Measurements from ENCODE around the gene MC2R. TPM values are rescaled to one million over a fixed set of nuclear protein-coding genes. Genes with fewer than 3 reads are reported as not detected.
"Not testable (repeated sequence)": the region's sequence is repeated elsewhere in the genome, so short reads cannot be mapped to it uniquely, and the experiment has no call there.

MC2R gene
- total and polyA plus RNA-seq, 2 donors from 2014 or later = not detected

GRCh38 chr18:13868501-13869271 is 46.6 kb downstream of the MC2R start:
- Histone ChIP-seq H3K9ac (ENCODE audit: low read length in 3 of 3) (no peak overlapping the region), H3K9me3 (ENCODE audit: control insufficient read depth in 2 of 3, insufficient read depth in 1 of 3, low read length in 3 of 3) (no peaks in the 10 kb centered on the region), H3K27me3 (ENCODE audit: control insufficient read depth, insufficient read depth, low read length) (no peaks in the 10 kb centered on the region), H3K4me1 (ENCODE audit: control insufficient read depth in 2 of 3, insufficient read depth in 2 of 3, low read depth in 1 of 3, low read length in 3 of 3) (no peaks in the 10 kb centered on the region), H3K36me3 (ENCODE audit: control insufficient read depth in 2 of 3, insufficient read depth in 3 of 3, low read length in 3 of 3) (no peaks in the 10 kb centered on the region), H3K4me3 (ENCODE audit: low read length in 3 of 3) (no peak overlapping the region), H3K27ac (ENCODE audit: low read depth in 2 of 2, low read length in 2 of 2) (no peak overlapping the region)
- DNase-seq (peak in 2 of 5 donors; percentile 21 to 24), FAIRE-seq (no peak)
- intact Hi-C loops (cut with DNase I) = no loop called here
- no peak for TF ChIP-seq CTCF (IDR thresholded peaks at IDR 0.05; ENCODE audit: borderline replicate concordance, extremely low read depth, insufficient read depth)

- H3K27me3 ChIP-seq (ENCODE audit: control insufficient read depth, insufficient read depth, low read length); H3K9ac ChIP-seq (ENCODE audit: low read length in 3 of 3); H3K27ac ChIP-seq (ENCODE audit: low read depth in 2 of 2, low read length in 2 of 2); H3K4me3 ChIP-seq (ENCODE audit: low read length in 3 of 3); H3K36me3 ChIP-seq (ENCODE audit: control insufficient read depth in 2 of 3, insufficient read depth in 3 of 3, low read length in 3 of 3); H3K4me1 ChIP-seq (ENCODE audit: control insufficient read depth in 2 of 3, insufficient read depth in 2 of 3, low read depth in 1 of 3, low read length in 3 of 3); intact Hi-C loops (cut with DNase I); FAIRE-seq; H3K9me3 ChIP-seq (ENCODE audit: control insufficient read depth in 2 of 3, insufficient read depth in 1 of 3, low read length in 3 of 3): not testable (repeated sequence)
- DNase-seq = peak in 1 of 5 donors; percentile 24
Measured at GRCh38 chr18:13862898-13863297, 52.4 kb downstream of the MC2R start.

- Histone ChIP-seq H3K27ac (ENCODE audit: low read depth in 2 of 2, low read length in 2 of 2) (no peak overlapping the region), H3K36me3 (ENCODE audit: control insufficient read depth in 2 of 3, insufficient read depth in 3 of 3, low read length in 3 of 3) (no peaks in the 10 kb centered on the region), H3K27me3 (ENCODE audit: control insufficient read depth, insufficient read depth, low read length) (no peaks in the 10 kb centered on the region), H3K9me3 (ENCODE audit: control insufficient read depth in 2 of 3, insufficient read depth in 1 of 3, low read length in 3 of 3) (peaks cover 0 to 10% (median 5%) of the 10 kb centered on the region in 3 donors), H3K4me1 (ENCODE audit: control insufficient read depth in 2 of 3, insufficient read depth in 2 of 3, low read depth in 1 of 3, low read length in 3 of 3) (no peaks in the 10 kb centered on the region), H3K9ac (ENCODE audit: low read length in 3 of 3) (no peak overlapping the region), H3K4me3 (ENCODE audit: low read length in 3 of 3) (no peak overlapping the region)
- intact Hi-C loops (cut with DNase I) = no loop called here
- FAIRE-seq (no peak), DNase-seq (no peak)
- TF ChIP-seq CTCF (IDR thresholded peaks at IDR 0.05; ENCODE audit: borderline replicate concordance, extremely low read depth, insufficient read depth) = no peak
Measured at GRCh38 chr18:13849791-13850190, 65.5 kb downstream of the MC2R start.

- intact Hi-C loops (cut with DNase I) = no loop called here
- Histone ChIP-seq H3K36me3 (ENCODE audit: control insufficient read depth in 2 of 3, insufficient read depth in 3 of 3, low read length in 3 of 3) (no peaks in the 10 kb centered on the region), H3K27me3 (ENCODE audit: control insufficient read depth, insufficient read depth, low read length) (no peaks in the 10 kb centered on the region), H3K9me3 (ENCODE audit: control insufficient read depth in 2 of 3, insufficient read depth in 1 of 3, low read length in 3 of 3) (no peaks in the 10 kb centered on the region), H3K27ac (ENCODE audit: low read depth in 2 of 2, low read length in 2 of 2) (no peak overlapping the region), H3K9ac (ENCODE audit: low read length in 3 of 3) (no peak overlapping the region), H3K4me3 (ENCODE audit: low read length in 3 of 3) (no peak overlapping the region), H3K4me1 (ENCODE audit: control insufficient read depth in 2 of 3, insufficient read depth in 2 of 3, low read depth in 1 of 3, low read length in 3 of 3) (no peaks in the 10 kb centered on the region)
- no peak for FAIRE-seq
- no peak for TF ChIP-seq CTCF (IDR thresholded peaks at IDR 0.05; ENCODE audit: borderline replicate concordance, extremely low read depth, insufficient read depth)
- DNase-seq = no peak
Measured at GRCh38 chr18:13836559-13836958, 78.8 kb downstream of the MC2R start.

Measured in kidney (tissue), 14 donors.